D721Med (cell line): ENCODE data around the gene ROR2.

Source experiments
- DNase-seq: peaks from one replicate; pipeline ENCODE4 v3.0.0; 2011; ENCODE audit warnings: low spot score; ENCODE audit not compliant: insufficient read length
- FAIRE-seq: peaks from 2 replicates; lab custom pipeline; 2011; peaks lifted over from hg19 to GRCh38; lab: Jason Lieb, UNC
- TF ChIP-seq, protein P1 (sequence below): IDR thresholded peaks from 2 replicates; pipeline ENCODE4 v1.5.1; 2012; ENCODE audit warnings: mild to moderate bottlenecking, control low read depth; ENCODE audit not compliant: insufficient read depth; ENCODE audit errors: missing control alignments

Gene ROR2

DNA sequence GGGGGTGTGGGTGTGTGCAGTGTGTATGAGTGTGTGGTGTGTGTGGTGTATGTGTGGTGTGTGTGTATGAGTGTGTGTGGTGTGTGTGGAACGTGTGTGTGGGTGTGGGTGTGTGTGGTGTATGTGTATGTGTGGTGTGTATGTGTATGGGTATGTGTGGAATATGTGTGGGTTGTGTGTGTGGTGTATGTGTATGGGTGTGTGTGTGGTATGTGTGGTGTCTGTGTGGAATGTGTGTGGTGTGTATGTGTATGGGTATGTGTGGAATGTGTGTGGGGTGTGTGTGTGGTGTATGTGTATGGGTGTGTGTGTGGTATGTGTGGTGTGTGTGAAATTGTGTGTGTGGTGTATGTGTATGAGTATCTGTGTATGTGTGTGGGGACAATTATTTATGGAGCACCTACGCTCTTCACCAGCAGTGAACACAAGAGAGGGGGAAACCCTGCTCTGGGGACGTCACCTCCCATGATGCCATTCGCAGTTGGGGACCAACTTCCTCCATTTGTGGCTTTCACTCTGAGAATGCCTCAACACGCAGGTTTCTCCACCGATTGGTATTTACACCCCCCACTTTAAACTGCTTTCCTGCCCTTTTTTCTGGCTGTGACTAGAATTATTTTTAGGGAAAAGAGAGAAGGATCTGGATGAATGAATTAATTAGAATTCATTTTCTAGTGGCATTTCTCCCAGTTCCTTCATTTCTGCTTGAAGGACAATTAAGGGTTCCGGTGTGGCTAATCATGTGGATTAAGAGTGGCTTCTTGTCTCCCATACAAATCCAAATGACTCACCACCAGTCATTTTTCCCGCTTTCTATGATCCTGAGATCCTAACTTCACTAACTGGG is 238.1 kb downstream of the ROR2 start:
- TF ChIP-seq, protein P1, sequence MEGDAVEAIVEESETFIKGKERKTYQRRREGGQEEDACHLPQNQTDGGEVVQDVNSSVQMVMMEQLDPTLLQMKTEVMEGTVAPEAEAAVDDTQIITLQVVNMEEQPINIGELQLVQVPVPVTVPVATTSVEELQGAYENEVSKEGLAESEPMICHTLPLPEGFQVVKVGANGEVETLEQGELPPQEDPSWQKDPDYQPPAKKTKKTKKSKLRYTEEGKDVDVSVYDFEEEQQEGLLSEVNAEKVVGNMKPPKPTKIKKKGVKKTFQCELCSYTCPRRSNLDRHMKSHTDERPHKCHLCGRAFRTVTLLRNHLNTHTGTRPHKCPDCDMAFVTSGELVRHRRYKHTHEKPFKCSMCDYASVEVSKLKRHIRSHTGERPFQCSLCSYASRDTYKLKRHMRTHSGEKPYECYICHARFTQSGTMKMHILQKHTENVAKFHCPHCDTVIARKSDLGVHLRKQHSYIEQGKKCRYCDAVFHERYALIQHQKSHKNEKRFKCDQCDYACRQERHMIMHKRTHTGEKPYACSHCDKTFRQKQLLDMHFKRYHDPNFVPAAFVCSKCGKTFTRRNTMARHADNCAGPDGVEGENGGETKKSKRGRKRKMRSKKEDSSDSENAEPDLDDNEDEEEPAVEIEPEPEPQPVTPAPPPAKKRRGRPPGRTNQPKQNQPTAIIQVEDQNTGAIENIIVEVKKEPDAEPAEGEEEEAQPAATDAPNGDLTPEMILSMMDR = no peak
- DNase-seq = no peak
- FAIRE-seq = no peak

DNA sequence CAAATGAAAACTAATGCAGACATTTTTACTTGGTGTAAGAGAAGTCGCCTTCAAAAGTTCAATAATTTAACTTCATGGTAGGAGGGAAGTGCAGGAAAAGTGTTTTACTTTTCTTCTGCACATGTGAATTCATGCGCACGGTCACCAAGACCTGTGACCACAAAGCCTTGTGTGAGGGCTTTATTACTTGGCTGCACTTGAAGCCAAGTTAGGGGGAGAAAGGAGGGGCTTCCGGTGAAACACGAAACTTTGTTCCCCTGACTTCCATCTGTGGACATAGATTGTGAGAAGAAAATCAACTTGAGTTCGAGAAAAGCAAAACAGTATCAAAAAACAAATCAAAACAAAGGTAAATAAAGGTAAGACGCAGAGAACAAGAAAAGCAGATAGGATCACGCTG is 239.9 kb downstream of the ROR2 start:
- TF ChIP-seq, protein P1 = no peak
- no peak for FAIRE-seq
- DNase-seq = no peak

DNA sequence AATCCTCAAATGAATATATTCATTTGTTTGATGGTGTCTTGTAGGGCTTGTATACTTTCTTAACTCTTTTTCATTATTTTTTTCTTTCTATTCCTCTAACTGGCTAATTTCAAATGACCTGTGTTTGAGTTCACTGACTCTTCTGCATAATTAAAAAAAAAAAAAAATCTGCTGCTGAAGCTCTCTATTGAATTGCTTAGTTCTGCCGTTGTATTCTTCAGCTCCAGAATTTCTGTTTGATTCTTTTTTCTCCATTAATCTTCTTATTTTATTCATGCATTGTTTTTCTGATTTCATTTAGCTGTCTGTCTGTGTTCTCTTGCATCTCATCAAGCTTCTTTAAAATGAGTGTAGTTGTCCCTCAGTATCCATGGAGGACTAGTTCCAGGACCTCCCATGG is 244.6 kb downstream of the ROR2 start:
- no peak for FAIRE-seq
- TF ChIP-seq, protein P1 = no peak
- DNase-seq = no peak

- TF ChIP-seq, protein P1 = no peak
- DNase-seq (no peak), FAIRE-seq (no peak)
These were observed 249.6 kb downstream of the ROR2 start for GRCh38 chr9:91700475-91700874.

DNA sequence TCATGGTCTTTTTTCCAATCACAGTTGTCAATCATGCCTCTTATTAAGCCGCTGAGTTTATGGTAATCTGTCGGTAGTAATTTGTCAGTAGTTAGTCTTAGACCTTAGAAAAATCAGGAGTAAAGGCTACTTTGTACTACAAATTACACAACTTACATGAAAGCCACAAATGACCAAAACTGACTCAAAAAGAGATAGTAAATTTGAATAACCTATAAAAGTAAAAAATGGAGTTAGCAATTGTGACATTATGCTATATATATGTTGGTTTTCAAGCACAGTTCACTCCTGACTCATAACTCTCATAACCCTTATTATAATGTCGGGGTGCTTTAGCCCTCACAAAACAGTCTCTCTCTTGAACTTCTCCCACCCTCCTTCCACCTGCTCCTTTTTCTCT is 251.8 kb downstream of the ROR2 start:
- FAIRE-seq = no peak
- TF ChIP-seq, protein P1 = no peak
- DNase-seq = no peak

DNA sequence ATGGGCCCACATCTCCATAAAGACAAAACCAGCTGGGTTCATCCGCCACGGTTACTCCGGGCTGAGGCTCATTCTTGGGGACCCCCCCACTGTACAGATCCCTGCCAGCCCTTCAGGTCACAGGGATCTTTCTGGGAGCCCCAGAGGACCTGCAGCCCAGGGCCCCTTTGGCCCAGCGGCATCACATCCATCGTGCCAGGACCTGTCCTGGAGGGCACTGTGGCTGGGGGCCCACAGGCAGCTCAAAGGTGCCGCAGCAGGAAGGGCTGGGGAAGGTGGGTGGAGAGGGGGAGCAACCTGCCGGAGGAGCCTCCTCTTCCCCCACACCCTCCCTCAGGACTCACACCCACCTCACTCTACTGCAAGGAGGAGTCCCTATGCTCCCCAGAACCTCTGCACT is 252.8 kb downstream of the ROR2 start:
- no peak for FAIRE-seq
- TF ChIP-seq, protein P1 = no peak
- no peak for DNase-seq
